B cell (primary cell): Measurements from ENCODE around the gene NFE2. TPM values are rescaled to one million over a fixed set of nuclear protein-coding genes. Genes with fewer than 3 reads are reported as not detected.
"Not testable (repeated sequence)": the region's sequence is repeated elsewhere in the genome, so short reads cannot be mapped to it uniquely, and the experiment has no call there.

ENCODE experiments used
- ATAC-seq: fragments of 200-7000 bp; cut with Tn5 transposase; one replicate; pipeline ENCODE4 v1.10.0; 2021; ENCODE audit warnings: low read depth, mild to moderate bottlenecking, moderate number of reproducible peaks, moderate library complexity
- CTCF ChIA-PET: fragments of 350-600 bp; sonication (Branson Sonifier 250); formaldehyde crosslinking; loops from one replicate; lab custom pipeline; 2021; ENCODE audit warnings: antibody characterized with exemption, inconsistent platforms; lab: Charles Lee
- POLR2A ChIA-PET: fragments of 350-600 bp; sonication (Branson Sonifier 250); formaldehyde crosslinking; loops from one replicate; lab custom pipeline; 2021; ENCODE audit warnings: antibody characterized with exemption; lab: Charles Lee
- DNase-seq: peaks from one replicate; pipeline ENCODE4 v3.0.0; 2013
- H2AFZ ChIP-seq: 2 replicates; pipeline ENCODE4 v1.6.1; 2012; ENCODE audit warnings: mild to moderate bottlenecking, low read depth, low read length; ENCODE audit not compliant: insufficient read depth, poor library complexity, severe bottlenecking
- H3K27ac ChIP-seq, 2 donors: 1 replicate in 1 of 2; 2 replicates in 1 of 2; pipeline ENCODE4 v1.5.1; 2012 to 2013; ENCODE audit warnings: low read length in 2 of 2, mild to moderate bottlenecking in 2 of 2, moderate library complexity in 1 of 2
- H3K27me3 ChIP-seq, 4 experiments: fragments of 200-600 bp in 1 of 4; sonication (generic) in 1 of 4; replicated peaks in 1 of 4; 1 replicate in 2 of 4; 2 replicates in 2 of 4; pipeline versions ENCODE4 v1.6.1 to v1.7.0; 2013 to 2016; ENCODE audit warnings: low read length in 3 of 4, mild to moderate bottlenecking in 2 of 4, mixed read lengths in 1 of 4, moderate library complexity in 1 of 4; ENCODE audit not compliant: insufficient read depth in 4 of 4, control insufficient read depth in 3 of 4; ENCODE audit errors: control extremely low read depth in 1 of 4
- H3K36me3 ChIP-seq, 2 experiments: replicated peaks in 1 of 2; 1 replicate in 1 of 2; 2 replicates in 1 of 2; pipeline versions ENCODE4 v1.6.1 to v1.7.1; 2013; ENCODE audit warnings: low read length in 1 of 2; ENCODE audit not compliant: insufficient read depth in 2 of 2, control insufficient read depth in 1 of 2; ENCODE audit errors: control extremely low read depth in 1 of 2, extremely low read depth in 1 of 2
- H3K4me1 ChIP-seq, 2 donors: fragments of 200-600 bp in 1 of 2; sonication (generic) in 1 of 2; 1 replicate in 1 of 2; 2 replicates in 1 of 2; pipeline versions ENCODE4 v1.5.1 to v1.6.1; 2013 to 2017; ENCODE audit warnings: low read length in 2 of 2; ENCODE audit not compliant: control insufficient read depth in 2 of 2, insufficient read depth in 2 of 2
- H3K4me2 ChIP-seq: replicated peaks from 2 replicates; pipeline ENCODE3; 2012; ENCODE audit warnings: mild to moderate bottlenecking, low read depth, low read length; ENCODE audit not compliant: poor library complexity, severe bottlenecking
- H3K4me3 ChIP-seq, 5 experiments: fragments of 200-600 bp in 1 of 5; sonication (generic) in 1 of 5; 1 replicate in 3 of 5; 2 replicates in 2 of 5; pipeline versions ENCODE4 v1.5.1 to v1.7.0; 2011 to 2016; ENCODE audit warnings: low read length in 4 of 5, mild to moderate bottlenecking in 4 of 5, low read depth in 2 of 5, control low read depth in 1 of 5, moderate library complexity in 1 of 5; ENCODE audit not compliant: insufficient read depth in 1 of 5; ENCODE audit errors: control extremely low read depth in 1 of 5, extremely low read depth in 1 of 5
- H3K79me2 ChIP-seq: fragments of 200-600 bp; sonication (generic); one replicate; pipeline ENCODE4 v1.6.0; 2016; ENCODE audit warnings: low read length; ENCODE audit not compliant: control insufficient read depth, insufficient read depth
- H3K9ac ChIP-seq: fragments of 200-600 bp; sonication (generic); 2 replicates; pipeline ENCODE4 v1.6.1; 2017; ENCODE audit warnings: mild to moderate bottlenecking, low read length, moderate library complexity
- H3K9me3 ChIP-seq, 3 donors: one replicate each; pipeline versions ENCODE4 v1.6.1 to v1.7.1; 2013; ENCODE audit warnings: low read length in 2 of 3; ENCODE audit not compliant: control insufficient read depth in 2 of 3, insufficient read depth in 1 of 3; ENCODE audit errors: control extremely low read depth in 1 of 3
- H4K20me1 ChIP-seq: 2 replicates; pipeline ENCODE4 v1.6.0; 2012; ENCODE audit warnings: mild to moderate bottlenecking, low read length; ENCODE audit not compliant: insufficient read depth, control insufficient read depth, poor library complexity, severe bottlenecking
- H3K27ac Mint-ChIP-seq: one replicate; pipeline ENCODE4 v1.8.0; 2021; ENCODE audit warnings: mixed read lengths
- H3K27me3 Mint-ChIP-seq: one replicate; pipeline ENCODE4 v1.8.0; 2021; ENCODE audit warnings: mixed read lengths
- H3K4me1 Mint-ChIP-seq: one replicate; pipeline ENCODE4 v1.8.0; 2021; ENCODE audit warnings: mixed read lengths
- H3K4me3 Mint-ChIP-seq: one replicate; pipeline ENCODE4 v1.8.0; 2021; ENCODE audit warnings: mixed read lengths
- H3K9me3 Mint-ChIP-seq: one replicate; pipeline ENCODE4 v1.8.0; 2022; ENCODE audit warnings: mixed read lengths; ENCODE audit not compliant: insufficient read depth
- EZH2 ChIP-seq: IDR thresholded peaks from 2 replicates; pipeline ENCODE4 v1.6.1; 2012; ENCODE audit warnings: borderline replicate concordance, low read depth, mild to moderate bottlenecking, moderate library complexity, low read length; ENCODE audit not compliant: insufficient read depth, poor library complexity, severe bottlenecking
- WGBS: methylation state at CpG from one replicate; pipeline ENCODE4 v1.1.5; 2013; ENCODE audit warnings: missing lambda C conversion rate; ENCODE audit not compliant: insufficient coverage; 5-methylcytosine and 5-hydroxymethylcytosine counted together
- intact Hi-C: fragments of 100-400 bp; cut with micrococcal nuclease; formaldehyde crosslinking; loops from one replicate; pipeline ENCODE4 v1.10.0; 2022
- polyA plus RNA-seq: library from polyadenylated mRNA; depleted of rRNA; stranded (reverse); fragments of >200 nt; gene quantifications from 2 replicates; pipeline ENCODE4 v1.2.3, GENCODE V29; 2012
- total RNA-seq, 2 donors: library from RNA; stranded (reverse); fragments of 120-200 nt in 1 of 2; gene quantifications; 1 replicate in 1 of 2; 2 replicates in 1 of 2; pipeline versions ENCODE4 v1.2.3 to v1.2.4, GENCODE V29; 2013 to 2022
- TF ChIP-seq, protein P1 (sequence below): fragments of 200-600 bp; IDR thresholded peaks from one replicate; pipeline ENCODE4 v1.8.0; 2022; ENCODE audit warnings: antibody characterized with exemption, mild to moderate bottlenecking

NFE2 gene
- total and polyA plus RNA-seq, 2 donors (not counting 1 experiment from before 2014, with no cell fraction given) = 0.60 TPM; not detected in 1

DNA sequence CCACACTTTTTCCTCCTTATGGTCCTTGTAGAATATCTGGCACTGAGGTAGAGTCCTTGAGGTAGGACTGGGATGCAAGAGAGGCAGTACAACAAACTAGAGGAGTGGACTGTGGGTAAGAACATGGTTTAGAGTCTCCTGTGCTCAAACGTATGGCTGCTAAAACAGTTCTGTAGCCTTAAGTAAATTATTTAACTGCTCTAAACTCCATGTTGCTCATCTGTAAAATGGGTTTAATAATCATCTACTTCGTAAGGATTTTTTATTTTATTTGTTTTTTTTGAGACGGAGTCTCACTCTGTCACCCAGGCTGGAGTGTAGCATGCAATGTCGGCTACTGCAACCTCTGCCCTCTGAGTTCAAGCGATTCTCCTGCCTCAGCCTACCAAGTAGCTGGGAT lies 20.5 kb upstream of the NFE2 start:
- no peak overlapping the region for H3K4me3 ChIP-seq
- ChIA-PET CTCF (interaction anchor here (0.6 to 7.8 kb wide), 6 partner anchors 9 to 98 kb away, joined by 3 to 61 read pairs (median 4); no protein-coding TSS in a partner anchor), POLR2A (interaction anchor here (0.6 kb wide), 1 partner anchor 69 kb away, joined by 5 read pairs; no protein-coding TSS in a partner anchor)
- H3K27me3 Mint-ChIP-seq = no peaks in the 10 kb centered on the region
- H3K27me3 ChIP-seq = no peaks in the 10 kb centered on the region
- intact Hi-C loops = no loop called here
- no peaks in the 10 kb centered on the region for H4K20me1 ChIP-seq
- no peaks in the 10 kb centered on the region for H3K9me3 Mint-ChIP-seq
- H3K4me3 Mint-ChIP-seq = no peak overlapping the region
- 100% methylated on average over 3 of the region's 5 CpGs for WGBS
- no peak overlapping the region for H3K27ac ChIP-seq
- DNase-seq (no peak), ATAC-seq (no peak)
- no peak for TF ChIP-seq EZH2
- TF ChIP-seq, protein P1, sequence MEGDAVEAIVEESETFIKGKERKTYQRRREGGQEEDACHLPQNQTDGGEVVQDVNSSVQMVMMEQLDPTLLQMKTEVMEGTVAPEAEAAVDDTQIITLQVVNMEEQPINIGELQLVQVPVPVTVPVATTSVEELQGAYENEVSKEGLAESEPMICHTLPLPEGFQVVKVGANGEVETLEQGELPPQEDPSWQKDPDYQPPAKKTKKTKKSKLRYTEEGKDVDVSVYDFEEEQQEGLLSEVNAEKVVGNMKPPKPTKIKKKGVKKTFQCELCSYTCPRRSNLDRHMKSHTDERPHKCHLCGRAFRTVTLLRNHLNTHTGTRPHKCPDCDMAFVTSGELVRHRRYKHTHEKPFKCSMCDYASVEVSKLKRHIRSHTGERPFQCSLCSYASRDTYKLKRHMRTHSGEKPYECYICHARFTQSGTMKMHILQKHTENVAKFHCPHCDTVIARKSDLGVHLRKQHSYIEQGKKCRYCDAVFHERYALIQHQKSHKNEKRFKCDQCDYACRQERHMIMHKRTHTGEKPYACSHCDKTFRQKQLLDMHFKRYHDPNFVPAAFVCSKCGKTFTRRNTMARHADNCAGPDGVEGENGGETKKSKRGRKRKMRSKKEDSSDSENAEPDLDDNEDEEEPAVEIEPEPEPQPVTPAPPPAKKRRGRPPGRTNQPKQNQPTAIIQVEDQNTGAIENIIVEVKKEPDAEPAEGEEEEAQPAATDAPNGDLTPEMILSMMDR = no peak
- peaks cover 9 to 11% of the 10 kb centered on the region in 2 donors for H3K4me1 ChIP-seq
- H2AFZ ChIP-seq = no peak overlapping the region
- no peak overlapping the region for H3K4me2 ChIP-seq
- H3K9me3 ChIP-seq = no peaks in the 10 kb centered on the region
- no peak overlapping the region for H3K9ac ChIP-seq
- peaks cover 14% of the 10 kb centered on the region for H3K4me1 Mint-ChIP-seq
- no peaks in the 10 kb centered on the region for H3K36me3 ChIP-seq
- no peak overlapping the region for H3K27ac Mint-ChIP-seq
- peaks cover 16% of the 10 kb centered on the region for H3K79me2 ChIP-seq

DNA sequence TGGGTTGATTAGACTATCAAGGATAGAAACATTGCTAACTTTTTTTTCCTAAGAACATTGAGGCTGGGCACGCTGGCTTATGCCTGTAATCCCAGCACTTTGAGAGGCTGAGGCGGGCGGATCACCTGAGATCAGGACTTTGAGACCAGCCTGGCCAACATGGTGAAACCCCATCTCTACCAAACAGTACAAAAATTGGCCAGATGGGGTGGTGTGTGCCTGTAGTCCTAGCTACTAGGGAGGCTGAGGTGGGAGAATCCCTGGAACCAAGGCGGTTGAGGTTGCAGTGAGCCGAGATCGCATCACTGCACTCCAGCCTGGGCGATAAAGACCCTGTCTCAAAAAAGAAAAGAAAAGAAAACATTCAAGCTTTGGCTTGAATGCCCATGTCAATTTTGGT lies 11.5 kb upstream of the NFE2 start:
- H3K9me3 Mint-ChIP-seq, H3K27ac ChIP-seq, intact Hi-C loops, POLR2A ChIA-PET, ATAC-seq, H3K4me2 ChIP-seq, H3K27ac Mint-ChIP-seq, H3K36me3 ChIP-seq, H2AFZ ChIP-seq, H3K4me3 Mint-ChIP-seq, H4K20me1 ChIP-seq, CTCF ChIA-PET, H3K4me3 ChIP-seq, DNase-seq, H3K4me1 Mint-ChIP-seq, H3K4me1 ChIP-seq, H3K79me2 ChIP-seq, H3K9ac ChIP-seq, H3K27me3 ChIP-seq, H3K9me3 ChIP-seq: not testable (repeated sequence)
- H3K27me3 Mint-ChIP-seq = peaks cover 13% of the 10 kb centered on the region
- 100% methylated on average over 1 of the region's 7 CpGs for WGBS
